ENCODE results near the gene CDH23.

DNA sequence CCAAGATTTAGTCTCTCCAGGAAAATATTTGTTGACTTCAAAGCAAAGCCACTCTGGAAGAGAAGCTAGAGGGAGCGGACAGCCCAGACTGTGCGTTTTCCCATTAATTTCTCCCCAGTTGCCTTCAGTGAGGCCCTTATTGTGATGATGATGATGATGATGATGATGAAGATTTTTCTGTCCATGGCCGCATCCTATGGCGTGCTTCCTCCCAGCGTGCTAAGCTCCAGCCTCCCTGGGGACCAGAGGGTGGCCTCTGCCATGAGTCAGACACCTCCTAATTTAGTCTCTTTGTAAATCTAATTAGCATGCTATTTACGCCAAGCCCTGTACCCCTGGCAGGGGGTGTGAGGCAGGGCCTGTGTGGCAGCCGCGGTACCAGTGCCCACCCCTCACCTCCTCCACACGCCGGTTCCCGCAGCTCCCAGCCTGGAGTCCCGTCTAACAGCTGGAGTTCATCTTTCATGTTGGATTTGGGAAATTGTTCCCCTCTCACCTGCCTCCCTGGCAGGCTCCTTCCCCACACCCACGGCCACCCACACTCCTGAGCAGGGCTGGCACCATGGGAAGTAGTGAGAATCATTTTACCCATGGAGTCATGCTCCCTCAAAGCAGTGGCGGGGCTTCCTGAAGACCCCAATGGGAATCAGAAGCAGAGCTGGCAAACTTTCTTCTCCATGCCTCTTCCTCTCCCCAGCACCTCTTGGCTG, 230.7 kb downstream of the CDH23 start:
- TF ChIP-seq, protein P1, sequence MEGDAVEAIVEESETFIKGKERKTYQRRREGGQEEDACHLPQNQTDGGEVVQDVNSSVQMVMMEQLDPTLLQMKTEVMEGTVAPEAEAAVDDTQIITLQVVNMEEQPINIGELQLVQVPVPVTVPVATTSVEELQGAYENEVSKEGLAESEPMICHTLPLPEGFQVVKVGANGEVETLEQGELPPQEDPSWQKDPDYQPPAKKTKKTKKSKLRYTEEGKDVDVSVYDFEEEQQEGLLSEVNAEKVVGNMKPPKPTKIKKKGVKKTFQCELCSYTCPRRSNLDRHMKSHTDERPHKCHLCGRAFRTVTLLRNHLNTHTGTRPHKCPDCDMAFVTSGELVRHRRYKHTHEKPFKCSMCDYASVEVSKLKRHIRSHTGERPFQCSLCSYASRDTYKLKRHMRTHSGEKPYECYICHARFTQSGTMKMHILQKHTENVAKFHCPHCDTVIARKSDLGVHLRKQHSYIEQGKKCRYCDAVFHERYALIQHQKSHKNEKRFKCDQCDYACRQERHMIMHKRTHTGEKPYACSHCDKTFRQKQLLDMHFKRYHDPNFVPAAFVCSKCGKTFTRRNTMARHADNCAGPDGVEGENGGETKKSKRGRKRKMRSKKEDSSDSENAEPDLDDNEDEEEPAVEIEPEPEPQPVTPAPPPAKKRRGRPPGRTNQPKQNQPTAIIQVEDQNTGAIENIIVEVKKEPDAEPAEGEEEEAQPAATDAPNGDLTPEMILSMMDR (conservative IDR thresholded peaks at IDR 0.05 in 1 of 2, IDR thresholded peaks at IDR 0.05 in 1 of 2; ENCODE audit: low read depth in 1 of 2, low read length in 2 of 2), result no peak
- TF ChIP-seq EZH2 (IDR thresholded peaks at IDR 0.05; ENCODE audit: low read length, missing control alignments), result no peak

All from fibroblast of lung (primary cell).